HepG2 (cell line): ENCODE results near the gene SUSD4. TPM values are rescaled to one million over a fixed set of nuclear protein-coding genes. Genes with fewer than 3 reads are reported as not detected.
A peak's percentile ranks its signal among the peaks of the same experiment; 100 is the strongest.

Experiments
- ATAC-seq: fragments of 200-7000 bp; cut with Tn5 transposase; 3 replicates; pipeline ENCODE4 v1.9.1; 2020; ENCODE audit warnings: mild to moderate bottlenecking, moderate library complexity
- BruUV-seq: library from RNA; stranded (reverse); fragments of 400-500 nt; replicated peaks from 2 replicates; lab custom pipeline; 2021; lab: Mats Ljungman, UMichigan
- CTCF ChIA-PET: fragments of 300-600 bp; formaldehyde crosslinking; extraction: SDS; loops from one replicate; lab custom pipeline; 2021; ENCODE audit warnings: low total read pairs, inconsistent platforms, low intra/inter-chr PET ratio; lab: Yijun Ruan, JAX
- POLR2A ChIA-PET: fragments of 350-600 bp; sonication (Branson Sonifier 250); formaldehyde crosslinking; loops from one replicate; lab custom pipeline; 2020; ENCODE audit warnings: antibody characterized with exemption, inconsistent platforms; lab: Yijun Ruan, JAX
- DNase-seq: peaks from one replicate; pipeline ENCODE4 v3.0.0-alpha.2; 2015; ENCODE audit warnings: low spot score
- FAIRE-seq: peaks from 3 replicates; lab custom pipeline; 2011; peaks lifted over from hg19 to GRCh38; lab: Jason Lieb, UNC
- H2AFZ ChIP-seq: one replicate; pipeline ENCODE4 v1.6.1; 2011; ENCODE audit warnings: low read length, inconsistent platforms
- H3K27ac ChIP-seq: fragments of 300-600 bp; 3 replicates; pipeline ENCODE4 v1.8.0; 2011; ENCODE audit warnings: mixed run types, mild to moderate bottlenecking, mixed read lengths, low read length, inconsistent platforms; ENCODE audit not compliant: insufficient read depth; ENCODE audit errors: extremely low read length
- H3K27me3 ChIP-seq, 2 experiments: fragments of 200-600 bp in 1 of 2; 2 replicates in 1 of 2; 3 replicates in 1 of 2; pipeline versions ENCODE4 v1.6.0 to v1.8.0; 2011; ENCODE audit warnings: low read length in 2 of 2, mild to moderate bottlenecking in 2 of 2, moderate library complexity in 2 of 2, inconsistent platforms in 1 of 2; ENCODE audit not compliant: insufficient read depth in 2 of 2, control insufficient read depth in 1 of 2
- H3K36me3 ChIP-seq, 2 experiments: fragments of 200-600 bp in 1 of 2; replicated peaks in 1 of 2; 2 replicates in 1 of 2; 3 replicates in 1 of 2; pipeline versions ENCODE4 v1.5.1 to v1.8.0; 2011; ENCODE audit warnings: low read length in 2 of 2, inconsistent platforms in 1 of 2; ENCODE audit not compliant: insufficient read depth in 2 of 2, control insufficient read depth in 1 of 2
- H3K4me1 ChIP-seq: 2 replicates; pipeline ENCODE4 v1.5.1; 2012; ENCODE audit warnings: low read length, inconsistent platforms; ENCODE audit not compliant: insufficient read depth
- H3K4me2 ChIP-seq: 2 replicates; pipeline ENCODE4 v1.6.0; 2011; ENCODE audit warnings: low read depth, low read length, inconsistent platforms
- H3K4me3 ChIP-seq, 3 experiments: fragments of 200-600 bp in 1 of 3; sonication (generic), shearing (Covaris generic) in 1 of 3; replicated peaks in 1 of 3; 2 replicates each; pipeline ENCODE4 v1.5.1; 2011 to 2016; ENCODE audit warnings: low read length in 3 of 3, inconsistent platforms in 2 of 3, low read depth in 2 of 3, mild to moderate bottlenecking in 2 of 3, control low read depth in 1 of 3, mixed read lengths in 1 of 3; ENCODE audit not compliant: insufficient read depth in 1 of 3
- H3K79me2 ChIP-seq: one replicate; pipeline ENCODE4 v1.6.1; 2011; ENCODE audit warnings: low read length, inconsistent platforms; ENCODE audit not compliant: insufficient read depth
- H3K9ac ChIP-seq: 2 replicates; pipeline ENCODE4 v1.6.0; 2011; ENCODE audit warnings: mild to moderate bottlenecking, low read depth, low read length, inconsistent platforms; ENCODE audit not compliant: insufficient read depth
- H3K9me3 ChIP-seq: 2 replicates; pipeline ENCODE4 v1.5.1; 2012; ENCODE audit warnings: mild to moderate bottlenecking, low read length
- H4K20me1 ChIP-seq: 2 replicates; pipeline ENCODE4 v1.6.0; 2011; ENCODE audit warnings: inconsistent platforms, mild to moderate bottlenecking, low read length, moderate library complexity; ENCODE audit not compliant: insufficient read depth
- HIC2 ChIP-seq: sonication (generic); formaldehyde crosslinking; IDR thresholded peaks from 2 replicates; pipeline ENCODE4 v1.9.0; 2022; ENCODE audit warnings: low read depth, missing genetic modification reagents
- KLF11 ChIP-seq: IDR thresholded peaks from 2 replicates; pipeline ENCODE4 v1.6.1; 2016; ENCODE audit warnings: missing compliant biosample characterization
- KLF12 ChIP-seq: sonication (generic); formaldehyde crosslinking; IDR thresholded peaks from 2 replicates; pipeline ENCODE4 v1.4.0; 2020; ENCODE audit warnings: missing genetic modification reagents, borderline replicate concordance
- MED8 ChIP-seq: sonication (generic); formaldehyde crosslinking; IDR thresholded peaks from 2 replicates; pipeline ENCODE4 v1.8.1; 2023; ENCODE audit warnings: mild to moderate bottlenecking, missing genetic modification reagents; ENCODE audit not compliant: insufficient replicate concordance
- SAP130 ChIP-seq: IDR thresholded peaks from 2 replicates; pipeline ENCODE4 v1.6.1; 2016; ENCODE audit warnings: low read depth
- WIZ ChIP-seq: sonication (generic); formaldehyde crosslinking; IDR thresholded peaks from 2 replicates; pipeline ENCODE4 v1.5.1; 2020; ENCODE audit warnings: mild to moderate bottlenecking, missing genetic modification reagents
- ZBTB33 ChIP-seq: sonication (generic); formaldehyde crosslinking; IDR thresholded peaks from 2 replicates; pipeline ENCODE4 v1.4.0; 2020; ENCODE audit warnings: missing genetic modification reagents
- ZNF124 ChIP-seq: sonication (generic); formaldehyde crosslinking; IDR thresholded peaks from 2 replicates; pipeline ENCODE4 v1.4.0; 2020; ENCODE audit warnings: missing genetic modification reagents
- ZNF20 ChIP-seq: sonication (generic); formaldehyde crosslinking; IDR thresholded peaks from 2 replicates; pipeline ENCODE4 v1.4.0; 2020; ENCODE audit warnings: mild to moderate bottlenecking, moderate library complexity, missing genetic modification reagents
- ZNF256 ChIP-seq: sonication (generic); formaldehyde crosslinking; conservative IDR thresholded peaks from 2 replicates; pipeline ENCODE4 v1.4.0; 2020; ENCODE audit warnings: missing genetic modification reagents
- ZNF335 ChIP-seq: sonication (generic); formaldehyde crosslinking; IDR thresholded peaks from 2 replicates; pipeline ENCODE4 v1.4.0; 2020; ENCODE audit warnings: missing genetic modification reagents
- ZNF44 ChIP-seq: sonication (generic); formaldehyde crosslinking; IDR thresholded peaks from 2 replicates; pipeline ENCODE4 v1.5.1; 2020; ENCODE audit warnings: mild to moderate bottlenecking, missing genetic modification reagents
- WGBS: methylation state at CpG from one replicate; pipeline ENCODE4 v1.1.6; 2017; ENCODE audit warnings: low lambda C conversion rate; 5-methylcytosine and 5-hydroxymethylcytosine counted together
- in situ Hi-C: cut with HindIII; loops from 2 replicates; pipeline ENCODE4 v1.10.0; 2017; ENCODE audit warnings: low pct_unique_long_range_greater_than_20kb; ENCODE audit not compliant: extremely low pct_ligation_motif_present
- intact Hi-C: fragments of 100-400 bp; cut with micrococcal nuclease; formaldehyde crosslinking; loops from one replicate; pipeline ENCODE4 v1.10.0; 2022; ENCODE audit not compliant: unreplicated experiment
- polyA plus RNA-seq, 8 experiments: library from polyadenylated mRNA; depleted of rRNA in 3 of 8; stranded (reverse) in 7 of 8; unstranded in 1 of 8; fragments of >200 nt; fragmentation: Illumina TruSeq in 4 of 8; extraction: Trizol in 4 of 8; gene quantifications; 2 replicates each; pipeline versions ENCODE4 v1.2.1 to v1.2.3, GENCODE V29; 2011 to 2016; ENCODE audit warnings: low read depth in 4 of 8, missing spikeins in 1 of 8, mixed read lengths in 1 of 8; ENCODE audit not compliant: insufficient read depth in 1 of 8
- total RNA-seq, 5 experiments: library from RNA; depleted of rRNA; stranded (reverse); fragments of >200 nt; fragmentation: Illumina TruSeq; extraction: Trizol; gene quantifications; 2 replicates each; pipeline ENCODE4 v1.2.3, GENCODE V29; 2016; ENCODE audit warnings: low read depth in 1 of 5

The SUSD4 gene
- total and polyA plus RNA-seq, 2 of the 13 experiments (the other 11 are each of a cell fraction or from before 2014, with no cell fraction given) = not detected

GRCh38 chr1:223394242-223394641 lies 30.3 kb upstream of the SUSD4 start:
- intact Hi-C loops = no loop called here
- no peaks in the 10 kb centered on the region for H3K4me1 ChIP-seq
- TF ChIP-seq MED8 (CRISPR knock-in tag) (no peak), WIZ (CRISPR knock-in tag) (no peak), ZNF335 (CRISPR knock-in tag) (no peak)
- no peak overlapping the region for H2AFZ ChIP-seq
- H3K4me2 ChIP-seq = no peak overlapping the region
- FAIRE-seq (no peak), DNase-seq (no peak), ATAC-seq (no peak)
- no peak overlapping the region for H3K4me3 ChIP-seq
- BruUV-seq = no TSS peak
- no peaks in the 10 kb centered on the region for H4K20me1 ChIP-seq
- no peaks in the 10 kb centered on the region for H3K79me2 ChIP-seq
- no peaks in the 10 kb centered on the region for H3K36me3 ChIP-seq
- no peak overlapping the region for H3K27ac ChIP-seq
- in situ Hi-C loops = no loop called here
- H3K9ac ChIP-seq = no peak overlapping the region
- H3K27me3 ChIP-seq = peaks cover 1 to 3% of the 10 kb centered on the region in 2 experiments; a peak in 2 of 5 replicates
- ChIA-PET CTCF (no interaction called here), POLR2A (no interaction called here)
- no peaks in the 10 kb centered on the region for H3K9me3 ChIP-seq
- 85% methylated on average over 27 of the region's 27 CpGs for WGBS

- Histone ChIP-seq H3K9ac (no peak within 1 kb of the TSS), H3K4me2 (no peak within 1 kb of the TSS), H4K20me1 (no peaks in the 10 kb centered on the region), H3K27me3 (peaks cover 1 to 5% of the 10 kb centered on the region in 2 experiments; a peak in 2 of 5 replicates), H3K36me3 (no peaks in the 10 kb centered on the region), H3K4me3 (no peak within 1 kb of the TSS), H3K9me3 (no peaks in the 10 kb centered on the region), H3K27ac (no peak within 1 kb of the TSS), H3K4me1 (no peaks in the 10 kb centered on the region), H2AFZ (no peak within 1 kb of the TSS), H3K79me2 (no peaks in the 10 kb centered on the region)
- in situ Hi-C loops (no loop called here), intact Hi-C loops (no loop called here)
- ChIA-PET POLR2A (no interaction called here), CTCF (no interaction called here)
- FAIRE-seq (no peak), ATAC-seq (peak; percentile 30; the same call in 1 of the 3 replicates), DNase-seq (no peak)
- 50% methylated on average over 17 of the region's 73 CpGs for WGBS
- no TSS peak for BruUV-seq
- TF ChIP-seq ZBTB33 (CRISPR knock-in tag) (no peak), ZNF44 (CRISPR knock-in tag) (no peak), ZNF20 (CRISPR knock-in tag) (no peak), SAP130 (CRISPR knock-in tag) (no peak), ZNF256 (no peak), KLF12 (CRISPR knock-in tag) (no peak), KLF11 (CRISPR knock-in tag) (no peak), ZNF124 (CRISPR knock-in tag) (no peak), HIC2 (no peak)
These were observed 29.6 kb upstream of the SUSD4 start, which contains the start of gene CCDC185 for GRCh38 chr1:223393275-223394214. TSS of gene CCDC185 (plus strand) at chr1:223393415. CDS start at chr1:223393476, 61 bp downstream.
